NT2/D1 (cell line): ENCODE data around the gene NUDT12.

Experiments
- SUZ12 ChIP-seq: IDR thresholded peaks from 2 replicates; pipeline ENCODE4 v1.6.1; 2011; ENCODE audit not compliant: insufficient read length, insufficient read depth; ENCODE audit errors: extremely low read depth
- YY1 ChIP-seq: IDR thresholded peaks from 2 replicates; pipeline ENCODE4 v1.6.1; 2011; ENCODE audit not compliant: insufficient read length, insufficient read depth
- ZNF274 ChIP-seq: IDR thresholded peaks from 2 replicates; pipeline ENCODE4 v1.6.1; 2011; ENCODE audit warnings: mild to moderate bottlenecking, low read depth, low read length

DNA sequence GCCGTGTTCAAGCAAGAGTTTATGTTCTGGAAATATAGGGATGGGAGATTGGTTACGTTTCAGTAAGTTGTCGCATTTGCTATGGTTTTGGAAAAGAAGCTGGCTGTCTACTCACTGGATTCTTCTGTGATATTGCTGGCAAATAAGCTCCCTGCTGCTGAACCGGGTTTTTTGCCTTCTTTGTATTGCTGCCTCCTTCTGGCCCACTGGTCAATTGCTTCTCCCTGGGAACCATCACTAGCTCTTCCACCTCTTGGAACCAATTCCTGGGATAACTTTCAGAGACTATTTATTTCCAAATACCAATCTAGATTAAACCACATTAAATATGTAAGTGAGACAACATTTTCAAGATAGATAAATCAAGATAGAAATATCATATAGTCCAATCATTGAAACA lies 43.0 kb downstream of the NUDT12 start:
- TF ChIP-seq YY1 (no peak), ZNF274 (no peak), SUZ12 (no peak)
